GM19351 (cell line): ENCODE results near the gene MAMSTR.
"Not testable (repeated sequence)": the region's sequence is repeated elsewhere in the genome, so short reads cannot be mapped to it uniquely, and the experiment has no call there.

Source experiments
- ATAC-seq: cut with Tn5 transposase; IDR thresholded peaks from one replicate; pipeline ENCODE4 v1.9.1; 2021; ENCODE audit warnings: mild to moderate bottlenecking, moderate library complexity; ENCODE audit not compliant: unreplicated experiment

MAMSTR gene

GRCh38 chr19:48693629-48694028 lies 25.9 kb downstream of the MAMSTR start:
- ATAC-seq: not testable (repeated sequence)

- no peak for ATAC-seq
Observed at GRCh38 chr19:48689449-48689848, 30.1 kb downstream of the MAMSTR start.

GRCh38 chr19:48687776-48688175 lies 31.7 kb downstream of the MAMSTR start:
- ATAC-seq: no peak

GRCh38 chr19:48686637-48687036 lies 32.9 kb downstream of the MAMSTR start:
- not testable (repeated sequence) for ATAC-seq

DNA sequence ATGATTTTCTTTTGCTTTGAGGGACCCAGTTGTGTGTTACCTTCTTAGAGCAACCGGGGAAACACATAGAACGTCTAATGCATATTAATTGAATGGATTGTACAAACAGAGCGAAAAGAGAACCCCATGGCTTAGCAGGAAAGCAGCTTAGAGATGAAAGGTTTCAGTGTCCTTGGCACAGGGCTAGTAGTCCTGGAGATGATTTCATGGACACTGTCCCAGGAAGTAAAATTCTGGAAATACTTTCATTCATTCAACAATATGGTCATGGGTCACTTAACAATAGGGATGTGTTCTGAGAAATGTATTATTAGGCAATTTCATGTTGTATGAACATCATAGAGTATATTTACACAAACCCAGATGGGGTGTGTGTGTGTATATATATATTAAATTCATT lies 33.4 kb downstream of the MAMSTR start:
- ATAC-seq: no peak

DNA sequence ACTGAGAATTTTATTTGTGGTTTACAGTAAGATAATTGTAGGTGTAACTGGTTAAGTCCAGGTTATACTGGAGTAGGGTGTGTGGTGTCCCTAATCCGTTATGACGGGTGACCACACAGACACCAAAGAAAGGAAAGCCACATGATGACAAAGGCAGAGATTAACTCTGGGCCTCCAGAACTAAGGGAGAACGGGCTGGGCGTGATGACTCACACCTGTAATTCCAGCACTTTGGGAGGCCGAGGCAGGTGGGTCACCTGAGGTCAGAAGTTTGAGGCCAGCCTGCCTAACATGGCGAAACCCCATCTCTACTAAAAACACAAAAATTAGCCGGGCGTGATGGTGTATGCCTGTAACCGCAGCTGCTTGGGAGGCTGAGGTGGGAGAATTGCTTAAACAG lies 33.9 kb downstream of the MAMSTR start:
- ATAC-seq: no peak

GRCh38 chr19:48683349-48683748 lies 36.2 kb downstream of the MAMSTR start:
- no peak for ATAC-seq

DNA sequence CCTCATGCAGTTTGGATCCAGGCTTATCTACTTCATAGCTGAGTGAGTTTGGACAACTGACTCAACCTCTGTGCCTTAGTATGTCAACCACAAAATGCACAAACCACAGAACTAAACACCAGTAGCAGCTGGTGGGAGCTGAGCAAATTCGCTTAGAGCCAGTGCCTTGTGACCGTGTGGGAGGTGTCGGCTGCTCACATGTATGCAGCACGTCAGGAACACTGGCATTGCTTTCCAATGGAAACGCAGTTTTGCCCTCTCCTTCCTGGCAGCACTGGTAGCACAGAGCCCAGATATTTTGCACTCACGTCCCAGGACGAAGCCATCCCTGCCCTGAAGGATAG lies 38.4 kb downstream of the MAMSTR start:
- no peak for ATAC-seq

GRCh38 chr19:48680436-48681126 lies 38.9 kb downstream of the MAMSTR start:
- ATAC-seq: no peak

DNA sequence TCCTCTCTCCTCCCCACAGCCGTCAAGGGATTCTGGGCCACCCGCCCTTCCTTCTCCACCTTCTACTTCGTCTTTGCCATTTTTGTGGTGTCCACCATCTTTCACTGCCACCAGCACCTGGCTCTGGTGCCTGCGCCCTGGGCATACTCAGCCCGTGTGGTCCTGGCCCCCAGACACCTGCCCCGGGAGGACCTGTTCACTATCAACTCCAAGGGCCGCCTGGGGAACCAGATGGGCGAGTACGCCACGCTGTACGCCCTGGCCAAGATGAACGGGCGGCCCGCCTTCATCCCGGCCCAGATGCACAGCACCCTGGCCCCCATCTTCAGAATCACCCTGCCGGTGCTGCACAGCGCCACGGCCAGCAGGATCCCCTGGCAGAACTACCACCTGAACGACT lies 39.5 kb downstream of the MAMSTR start:
- ATAC-seq: not testable (repeated sequence)

- no peak for ATAC-seq
Observed at GRCh38 chr19:48678201-48678600, 41.3 kb downstream of the MAMSTR start.

- ATAC-seq: no peak
Observed at GRCh38 chr19:48676887-48677286, 42.6 kb downstream of the MAMSTR start.

DNA sequence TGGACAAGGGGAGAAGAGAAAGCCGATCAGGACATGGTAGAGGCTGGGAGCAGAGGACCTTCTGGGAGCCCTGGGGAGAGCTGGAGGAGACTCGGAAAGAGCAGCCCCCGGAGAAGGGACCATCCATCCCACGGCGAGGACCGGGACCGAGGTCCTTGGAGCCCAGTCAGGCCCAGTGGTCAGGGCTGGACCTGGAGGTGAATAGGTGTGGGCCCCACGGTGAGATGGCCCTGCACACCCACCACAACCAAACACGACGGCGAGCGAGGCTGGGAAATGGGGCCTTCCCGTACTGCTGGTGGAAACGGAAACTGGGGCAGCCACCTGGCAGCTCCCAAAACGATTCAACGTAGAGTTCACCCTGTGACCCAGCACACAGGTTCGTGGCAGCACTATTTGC lies 43.0 kb downstream of the MAMSTR start:
- no peak for ATAC-seq

- ATAC-seq: no peak
Observed at GRCh38 chr19:48674921-48675824, 44.4 kb downstream of the MAMSTR start.

DNA sequence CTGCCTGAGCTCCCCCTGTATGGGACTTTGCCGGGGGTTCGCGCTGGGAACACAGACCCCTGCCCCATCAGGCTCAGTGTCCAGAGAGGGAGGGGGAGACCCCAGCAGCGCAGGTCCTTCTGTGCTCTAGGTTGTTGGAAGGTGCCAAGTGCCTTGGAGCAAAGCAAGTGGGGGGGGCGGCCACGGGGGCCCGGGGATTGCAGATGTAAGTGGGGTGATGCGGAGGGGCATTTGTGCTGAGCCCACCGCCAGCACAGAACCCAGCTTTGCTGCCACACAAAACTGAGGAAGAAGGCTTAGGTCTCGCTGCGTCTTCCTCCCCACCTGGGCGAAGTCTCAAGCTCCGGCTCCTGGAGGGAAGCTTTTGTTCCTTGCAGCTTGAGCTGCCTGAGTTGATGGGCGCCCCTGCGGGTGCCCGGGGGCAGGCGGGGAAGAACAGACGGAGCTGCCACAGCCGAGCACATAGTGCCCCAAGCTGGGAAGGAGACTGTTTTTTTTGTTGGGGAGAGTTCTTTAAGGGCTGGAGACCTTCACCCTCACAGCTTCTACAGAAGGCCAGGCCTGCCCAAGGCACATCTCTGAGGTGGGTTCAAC lies 45.2 kb downstream of the MAMSTR start:
- ATAC-seq: no peak

- no peak for ATAC-seq
Observed at GRCh38 chr19:48673436-48674100, 46.0 kb downstream of the MAMSTR start.

- no peak for ATAC-seq
Observed at GRCh38 chr19:48672994-48673393, 46.5 kb downstream of the MAMSTR start, which contains the start of gene NTN5. Gene NTN5 (minus strand): TSS chr19:48673017. CDS start chr19:48670986, 2,031 bp downstream.

DNA sequence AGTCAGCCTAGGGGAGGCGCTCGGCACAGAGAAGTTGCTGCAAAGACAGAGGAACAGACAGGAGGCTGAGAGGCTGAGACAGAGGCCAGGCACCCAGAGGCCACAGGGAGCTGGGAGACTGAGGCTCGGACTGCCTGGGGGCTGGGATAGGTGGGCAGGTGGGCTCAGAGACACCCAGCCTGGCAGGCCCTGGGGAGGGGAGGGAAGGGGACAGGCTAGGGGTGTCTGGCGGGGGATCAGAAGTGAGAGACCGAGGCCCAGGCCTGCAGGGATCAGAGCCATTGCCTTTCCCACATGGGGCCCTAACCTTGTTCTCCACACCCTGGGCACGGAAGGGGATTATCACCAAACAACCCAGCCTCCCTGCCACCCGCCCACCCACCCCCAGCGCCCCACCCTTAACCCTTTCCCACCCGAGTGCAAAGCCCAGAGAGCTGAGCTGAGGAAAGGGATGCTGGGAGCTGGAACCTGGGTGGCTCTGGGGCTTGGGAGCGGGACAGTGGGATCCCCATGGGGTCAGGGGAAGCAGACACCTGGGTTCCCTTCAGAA lies 48.0 kb downstream of the MAMSTR start:
- no peak for ATAC-seq

- ATAC-seq: no peak
Observed at GRCh38 chr19:48670699-48671445, 48.7 kb downstream of the MAMSTR start.
